Measurements from ENCODE around the gene FOXO6. TPM values are rescaled to one million over a fixed set of nuclear protein-coding genes. Genes with fewer than 3 reads are reported as not detected.

The FOXO6 gene
- total and polyA plus RNA-seq, 2 experiments from 2014 or later, result 0.68 to 4.2 TPM

DNA sequence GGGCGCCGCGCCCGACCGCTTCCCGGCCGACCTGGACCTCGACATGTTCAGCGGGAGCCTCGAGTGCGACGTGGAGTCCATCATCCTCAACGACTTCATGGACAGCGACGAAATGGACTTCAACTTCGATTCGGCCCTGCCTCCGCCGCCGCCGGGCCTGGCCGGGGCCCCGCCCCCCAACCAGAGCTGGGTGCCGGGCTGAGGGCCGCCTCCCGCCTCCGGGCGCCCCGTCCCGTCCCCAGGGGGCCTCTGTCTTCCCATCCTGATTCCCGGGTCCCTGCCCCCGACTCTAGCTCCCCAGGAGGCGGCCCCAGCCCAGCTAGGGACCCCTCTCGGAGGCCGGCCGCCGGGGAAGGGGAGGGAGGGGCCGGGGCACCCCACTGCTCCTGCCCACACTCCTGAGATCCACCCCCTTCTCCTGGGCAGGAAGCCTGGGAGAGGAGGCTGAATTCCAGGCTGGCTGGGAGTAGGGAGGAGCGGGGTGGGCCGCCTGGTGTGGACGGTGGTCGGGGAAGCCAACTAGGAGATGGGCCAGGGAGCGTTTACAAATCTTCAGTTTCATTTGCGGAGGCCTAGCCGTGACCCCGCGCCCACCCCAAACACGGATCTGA, 21.4 kb downstream of the FOXO6 start:
- Histone ChIP-seq H3K4me1 (ENCODE audit: insufficient read depth) (peaks cover 30% of the 10 kb centered on the region), H2AFZ (peak overlapping the region; percentile 80; the same call in 1 of the 2 replicates), H3K9me2 (ENCODE audit: insufficient read depth) (no peaks in the 10 kb centered on the region), H3K27me3 (ENCODE audit: insufficient read depth) (peaks cover 65% of the 10 kb centered on the region), H3K79me2 (replicated peaks; ENCODE audit: insufficient read depth) (no peaks in the 10 kb centered on the region), H4K20me1 (replicated peaks; ENCODE audit: insufficient read depth) (no peaks in the 10 kb centered on the region), H3K4me3 (peak overlapping the region; percentile 86), H3K27ac (ENCODE audit: low read depth) (no peak overlapping the region), H3K36me3 (ENCODE audit: insufficient read depth) (no peaks in the 10 kb centered on the region), H3F3A (replicated peaks; ENCODE audit: low read depth) (0 out of 2 replicates have a peak, but pooled peaks cover 3% of the 10 kb centered on the region), H3K4me2 (peak overlapping the region; percentile 99)
- Mint-ChIP-seq H3K4me1 (peaks cover 48% of the 10 kb centered on the region), H3K36me3 (ENCODE audit: low read depth) (no peaks in the 10 kb centered on the region), H3K27ac (no peak overlapping the region), H3K27me3 (ENCODE audit: insufficient read depth, low read depth, poor library complexity) (peaks cover 47% of the 10 kb centered on the region), H3K9me3 (no peaks in the 10 kb centered on the region), H3K4me3 (peak overlapping the region; percentile 81)
- ATAC-seq (peak; percentile 50), DNase-seq (ENCODE audit: low spot score) (peak; percentile 68)
- TF ChIP-seq REST (IDR thresholded peaks at IDR 0.05; ENCODE audit: unreplicated experiment), result no peak
- TF ChIP-seq EZH2 (IDR thresholded peaks at IDR 0.05; ENCODE audit: low read depth, unreplicated experiment), result peak; percentile 41
- peak; percentile 28 for TF ChIP-seq JUNB (IDR thresholded peaks at IDR 0.05; ENCODE audit: unreplicated experiment)
- no peak for TF ChIP-seq NANOG (IDR thresholded peaks at IDR 0.05; ENCODE audit: borderline replicate concordance)
- 0 out of 2 replicates have a peak, but pooled peaks have one; percentile 11 for TF ChIP-seq POLR2AphosphoS5 (IDR thresholded peaks at IDR 0.05; ENCODE audit: low read depth)

- Mint-ChIP-seq H3K27ac (no peak overlapping the region), H3K36me3 (ENCODE audit: low read depth) (no peaks in the 10 kb centered on the region), H3K27me3 (ENCODE audit: insufficient read depth, low read depth, poor library complexity) (peaks cover 51% of the 10 kb centered on the region), H3K4me1 (peaks cover 54% of the 10 kb centered on the region), H3K9me3 (no peaks in the 10 kb centered on the region), H3K4me3 (peak overlapping the region; percentile 81)
- Histone ChIP-seq H3K4me3 (peak overlapping the region; percentile 86), H3K4me1 (ENCODE audit: insufficient read depth) (peaks cover 36% of the 10 kb centered on the region), H3K27ac (ENCODE audit: low read depth) (no peak overlapping the region), H3K27me3 (ENCODE audit: insufficient read depth) (peaks cover 65% of the 10 kb centered on the region), H3K79me2 (replicated peaks; ENCODE audit: insufficient read depth) (no peaks in the 10 kb centered on the region), H3K36me3 (ENCODE audit: insufficient read depth) (no peaks in the 10 kb centered on the region), H3K9me2 (ENCODE audit: insufficient read depth) (no peaks in the 10 kb centered on the region), H2AFZ (peak overlapping the region; percentile 90; the same call in 1 of the 2 replicates), H4K20me1 (replicated peaks; ENCODE audit: insufficient read depth) (no peaks in the 10 kb centered on the region), H3K4me2 (peak overlapping the region; percentile 99), H3F3A (replicated peaks; ENCODE audit: low read depth) (0 out of 2 replicates have a peak, but pooled peaks cover 3% of the 10 kb centered on the region)
- DNase-seq (ENCODE audit: low spot score) (peak; percentile 68), ATAC-seq (peak; percentile 3)
- peak; percentile 60 for TF ChIP-seq EZH2 (IDR thresholded peaks at IDR 0.05; ENCODE audit: low read depth, unreplicated experiment)
- TF ChIP-seq EZH2phosphoT487 (IDR thresholded peaks at IDR 0.05; ENCODE audit: unreplicated experiment), result no peak
- peak; percentile 11; the same call in 1 of the 2 replicates for TF ChIP-seq POLR2AphosphoS5 (IDR thresholded peaks at IDR 0.05; ENCODE audit: low read depth)
Measured at GRCh38 chr1:41383094-41383852, 22.0 kb downstream of the FOXO6 start.
